Esophagus mucosa (tissue), 1 donor: ENCODE measurements around the gene SCUBE3. TPM values are rescaled to one million over a fixed set of nuclear protein-coding genes. Genes with fewer than 3 reads are reported as not detected.

Source experiments
- total RNA-seq: library from RNA; stranded (reverse); gene quantifications from one replicate; pipeline ENCODE4 v1.2.4, GENCODE V29; 2023
- donor health status: DM: yes; HTN: yes; CAD: no.

Gene SCUBE3
- total RNA-seq, 1 donor from 2014 or later, result 0.12 TPM

Other genes with a start within 250 kb of the SCUBE3 start
- gene TCP11, start 72.6 kb upstream of the SCUBE3 start, total RNA-seq, result not detected
- 14.3 TPM for gene ZNF76, start 45.8 kb downstream of the SCUBE3 start, total RNA-seq
- gene DEF6, start 83.9 kb downstream of the SCUBE3 start, total RNA-seq, result 27.3 TPM
- 38.5 TPM for gene PPARD, start 128.6 kb downstream of the SCUBE3 start, total RNA-seq
- gene FANCE, start 238.4 kb downstream of the SCUBE3 start, total RNA-seq, result 10.4 TPM